Kidney (tissue), 14 donors: Measurements from ENCODE around the gene FRZB. TPM values are rescaled to one million over a fixed set of nuclear protein-coding genes. Genes with fewer than 3 reads are reported as not detected.

Source experiments
- DNase-seq, 5 donors: peaks; one replicate each; pipeline ENCODE4 v3.0.0-alpha.2; 2013 to 2020
- FAIRE-seq: peaks from 2 replicates; lab custom pipeline; 2012; peaks lifted over from hg19 to GRCh38; lab: Jason Lieb, UNC
- H3K27ac ChIP-seq, 2 donors: one replicate each; pipeline ENCODE4 v1.7.0; 2013; ENCODE audit warnings: low read depth in 2 of 2, low read length in 2 of 2, inconsistent platforms in 1 of 2
- H3K27me3 ChIP-seq: one replicate; pipeline ENCODE4 v1.7.1; 2013; ENCODE audit warnings: low read length, inconsistent platforms; ENCODE audit not compliant: control insufficient read depth, insufficient read depth
- H3K36me3 ChIP-seq, 3 donors: one replicate each; pipeline versions ENCODE4 v1.7.0 to v1.7.1; 2013; ENCODE audit warnings: low read length in 3 of 3, control low read depth in 1 of 3, inconsistent platforms in 1 of 3; ENCODE audit not compliant: insufficient read depth in 3 of 3, control insufficient read depth in 2 of 3
- H3K4me1 ChIP-seq, 3 donors: one replicate each; pipeline versions ENCODE4 v1.7.0 to v1.7.1; 2013; ENCODE audit warnings: low read length in 3 of 3, inconsistent platforms in 1 of 3, low read depth in 1 of 3; ENCODE audit not compliant: control insufficient read depth in 2 of 3, insufficient read depth in 2 of 3
- H3K4me3 ChIP-seq, 3 donors: one replicate each; pipeline versions ENCODE4 v1.7.0 to v1.8.1; 2013; ENCODE audit warnings: low read length in 3 of 3, control low read depth in 1 of 3, inconsistent platforms in 1 of 3
- H3K9ac ChIP-seq, 3 donors: one replicate each; pipeline versions ENCODE4 v1.7.0 to v1.7.1; 2013; ENCODE audit warnings: low read length in 3 of 3, control low read depth in 1 of 3, inconsistent platforms in 1 of 3
- H3K9me3 ChIP-seq, 3 donors: one replicate each; pipeline versions ENCODE4 v1.7.0 to v1.7.1; 2013; ENCODE audit warnings: low read length in 3 of 3, control low read depth in 1 of 3, inconsistent platforms in 1 of 3; ENCODE audit not compliant: control insufficient read depth in 2 of 3, insufficient read depth in 1 of 3
- intact Hi-C: fragments of 100-400 bp; cut with DNase I; formaldehyde crosslinking; loops from one replicate; pipeline ENCODE4 v1.11.1; 2022
- polyA plus RNA-seq: library from polyadenylated mRNA; stranded (reverse); fragments of 350-450 nt; fragmentation: Illumina TruSeq; extraction: RNeasy Lipid Tissue Mini Kit (QIAGEN cat#74804); gene quantifications from one replicate; pipeline ENCODE4 v1.2.3, GENCODE V29; 2014; ENCODE audit warnings: low read depth, low replicate concordance; ENCODE audit not compliant: insufficient read depth
- total RNA-seq: library from RNA; stranded (reverse); fragmentation: NEBNext Ultra II Directional; extraction: Animal tissue kit (Norgen Biotek cat#: 25700); gene quantifications from one replicate; pipeline ENCODE4 v1.2.1, GENCODE V29; 2021
- TF ChIP-seq, protein P1 (sequence below): IDR thresholded peaks from 3 replicates; pipeline ENCODE4 v1.5.1; 2012; ENCODE audit warnings: mild to moderate bottlenecking, moderate library complexity, borderline replicate concordance; ENCODE audit not compliant: insufficient read depth; ENCODE audit errors: extremely low read depth
- donor health status: control.
- donor health status: control.
- donor health status: control.
- donor health status: control.
- donor health status: control.
- donor health status: DM: yes; HTN: yes; CAD: no.
- donor health status: Normal renal cell carcinoma (clear cell type).

The FRZB gene
- total and polyA plus RNA-seq, 2 donors from 2014 or later: 12.9 to 21.3 TPM

DNA sequence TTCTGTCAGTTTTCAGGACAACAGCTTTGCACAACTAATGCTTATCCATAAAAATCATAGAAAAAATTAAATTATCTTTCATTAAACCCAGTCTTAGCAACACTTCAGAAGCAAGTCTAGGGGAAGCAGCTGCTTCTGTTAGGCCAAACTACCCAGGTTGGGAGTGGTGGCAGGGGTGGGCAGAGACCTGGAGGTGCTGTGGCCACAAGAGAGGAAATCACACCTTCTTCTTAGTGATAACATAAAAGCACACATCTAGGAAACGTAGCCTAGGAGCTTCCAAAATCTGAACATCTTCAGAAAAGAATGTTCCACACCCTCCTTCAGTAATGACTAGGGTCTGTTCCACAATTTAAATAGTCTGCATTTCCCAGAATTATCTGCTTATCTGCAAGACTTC is 32.3 kb upstream of the FRZB start:
- Histone ChIP-seq H3K4me3 (no peak overlapping the region), H3K27ac (no peak overlapping the region), H3K4me1 (no peaks in the 10 kb centered on the region), H3K9ac (no peak overlapping the region), H3K27me3 (no peaks in the 10 kb centered on the region), H3K9me3 (peaks cover 0 to 3% (median 0%) of the 10 kb centered on the region in 3 donors), H3K36me3 (no peaks in the 10 kb centered on the region)
- TF ChIP-seq, protein P1, sequence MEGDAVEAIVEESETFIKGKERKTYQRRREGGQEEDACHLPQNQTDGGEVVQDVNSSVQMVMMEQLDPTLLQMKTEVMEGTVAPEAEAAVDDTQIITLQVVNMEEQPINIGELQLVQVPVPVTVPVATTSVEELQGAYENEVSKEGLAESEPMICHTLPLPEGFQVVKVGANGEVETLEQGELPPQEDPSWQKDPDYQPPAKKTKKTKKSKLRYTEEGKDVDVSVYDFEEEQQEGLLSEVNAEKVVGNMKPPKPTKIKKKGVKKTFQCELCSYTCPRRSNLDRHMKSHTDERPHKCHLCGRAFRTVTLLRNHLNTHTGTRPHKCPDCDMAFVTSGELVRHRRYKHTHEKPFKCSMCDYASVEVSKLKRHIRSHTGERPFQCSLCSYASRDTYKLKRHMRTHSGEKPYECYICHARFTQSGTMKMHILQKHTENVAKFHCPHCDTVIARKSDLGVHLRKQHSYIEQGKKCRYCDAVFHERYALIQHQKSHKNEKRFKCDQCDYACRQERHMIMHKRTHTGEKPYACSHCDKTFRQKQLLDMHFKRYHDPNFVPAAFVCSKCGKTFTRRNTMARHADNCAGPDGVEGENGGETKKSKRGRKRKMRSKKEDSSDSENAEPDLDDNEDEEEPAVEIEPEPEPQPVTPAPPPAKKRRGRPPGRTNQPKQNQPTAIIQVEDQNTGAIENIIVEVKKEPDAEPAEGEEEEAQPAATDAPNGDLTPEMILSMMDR: no peak
- intact Hi-C loops: no loop called here
- DNase-seq: no peak
- FAIRE-seq: no peak

DNA sequence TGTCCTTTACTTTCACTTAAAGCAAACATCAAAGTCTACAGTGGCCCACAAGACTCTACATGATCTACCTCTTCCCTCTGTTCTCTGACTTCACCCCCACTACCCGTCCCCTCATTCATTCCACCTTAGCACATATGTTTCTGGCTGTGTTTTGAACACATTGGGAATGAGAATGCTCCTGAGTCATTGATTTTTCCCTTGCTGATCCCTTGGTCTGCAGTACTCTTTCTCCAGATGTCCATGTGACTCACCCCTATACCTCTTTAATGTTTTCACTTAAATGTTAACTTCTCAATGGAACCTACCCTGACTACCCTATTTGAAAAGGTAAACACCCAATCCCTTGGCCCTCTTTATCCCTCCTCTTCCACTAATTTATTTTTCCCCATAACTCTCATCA is 30.7 kb upstream of the FRZB start:
- intact Hi-C loops: no loop called here
- TF ChIP-seq, protein P1: no peak
- Histone ChIP-seq H3K9ac (no peak overlapping the region), H3K9me3 (peaks cover 0 to 7% (median 0%) of the 10 kb centered on the region in 3 donors), H3K4me1 (no peaks in the 10 kb centered on the region), H3K4me3 (no peak overlapping the region), H3K27ac (no peak overlapping the region), H3K36me3 (no peaks in the 10 kb centered on the region), H3K27me3 (no peaks in the 10 kb centered on the region)
- DNase-seq: no peak
- no peak for FAIRE-seq

DNA sequence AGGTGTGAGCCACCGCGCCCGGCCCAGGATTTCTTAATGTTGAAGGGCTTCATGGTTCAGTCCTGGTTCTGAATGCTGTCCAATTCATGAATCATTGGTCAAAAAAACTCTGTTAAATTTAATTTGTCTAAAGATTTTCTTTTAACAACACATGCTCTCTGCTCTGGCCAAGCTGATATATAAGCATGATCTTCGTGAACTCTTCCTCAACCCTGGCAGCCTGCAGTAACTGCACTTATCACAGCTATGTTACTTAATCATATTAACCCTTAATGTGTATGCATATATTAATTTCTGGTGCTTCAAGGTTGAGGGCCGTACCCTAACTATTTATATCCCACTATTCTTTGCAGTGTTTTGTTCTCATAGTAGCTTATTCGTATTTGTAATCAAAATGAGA is 29.4 kb upstream of the FRZB start:
- no peak overlapping the region for H3K27ac ChIP-seq
- H3K36me3 ChIP-seq: no peaks in the 10 kb centered on the region
- intact Hi-C loops: no loop called here
- no peaks in the 10 kb centered on the region for H3K27me3 ChIP-seq
- DNase-seq: no peak
- FAIRE-seq: no peak
- no peak overlapping the region for H3K4me3 ChIP-seq
- TF ChIP-seq, protein P1: no peak
- peaks cover 0 to 7% (median 0%) of the 10 kb centered on the region in 3 donors for H3K9me3 ChIP-seq
- no peak overlapping the region for H3K9ac ChIP-seq
- H3K4me1 ChIP-seq: no peaks in the 10 kb centered on the region

DNA sequence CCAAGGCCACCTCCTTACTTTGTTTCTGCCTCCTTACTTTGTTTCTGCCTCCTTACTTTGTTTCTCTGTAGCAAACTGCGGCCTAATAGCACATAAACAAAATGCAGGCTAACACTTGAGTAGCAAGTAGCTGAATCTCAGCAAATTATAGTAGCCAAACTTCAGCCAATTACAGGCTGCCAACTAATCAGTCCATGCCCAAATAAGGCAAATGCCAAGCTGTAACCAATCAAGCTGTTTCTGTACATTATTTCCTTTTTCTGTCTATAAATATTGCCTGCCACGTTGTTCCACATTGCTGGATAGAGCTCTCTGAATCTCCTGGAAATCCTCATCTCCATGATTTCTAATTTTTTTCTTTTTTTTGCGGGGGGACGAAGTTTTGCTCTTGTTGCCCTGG is 28.7 kb upstream of the FRZB start:
- Histone ChIP-seq H3K9me3 (peaks cover 0 to 7% (median 0%) of the 10 kb centered on the region in 3 donors), H3K9ac (no peak overlapping the region), H3K27ac (no peak overlapping the region), H3K27me3 (no peaks in the 10 kb centered on the region), H3K4me1 (no peaks in the 10 kb centered on the region), H3K4me3 (no peak overlapping the region), H3K36me3 (no peaks in the 10 kb centered on the region)
- intact Hi-C loops: no loop called here
- FAIRE-seq: no peak
- TF ChIP-seq, protein P1: no peak
- no peak for DNase-seq
